A549 treated with AZD9567 at 1 μM for 4 hours (cell line): Measurements from ENCODE around the gene PNRC1. TPM values are rescaled to one million over a fixed set of nuclear protein-coding genes. Genes with fewer than 3 reads are reported as not detected.

Experiments used
- total RNA-seq: library from RNA; stranded (reverse); fragments of 200-300 nt; extraction: Qiagen RNA extraction; gene quantifications from 5 replicates; pipeline ENCODE4 v1.2.3, GENCODE V29; 2022; ENCODE audit not compliant: insufficient read depth

Gene PNRC1
- total RNA-seq: 20.6 to 33.4 TPM (median 30.8 TPM) in 5 replicates

DNA sequence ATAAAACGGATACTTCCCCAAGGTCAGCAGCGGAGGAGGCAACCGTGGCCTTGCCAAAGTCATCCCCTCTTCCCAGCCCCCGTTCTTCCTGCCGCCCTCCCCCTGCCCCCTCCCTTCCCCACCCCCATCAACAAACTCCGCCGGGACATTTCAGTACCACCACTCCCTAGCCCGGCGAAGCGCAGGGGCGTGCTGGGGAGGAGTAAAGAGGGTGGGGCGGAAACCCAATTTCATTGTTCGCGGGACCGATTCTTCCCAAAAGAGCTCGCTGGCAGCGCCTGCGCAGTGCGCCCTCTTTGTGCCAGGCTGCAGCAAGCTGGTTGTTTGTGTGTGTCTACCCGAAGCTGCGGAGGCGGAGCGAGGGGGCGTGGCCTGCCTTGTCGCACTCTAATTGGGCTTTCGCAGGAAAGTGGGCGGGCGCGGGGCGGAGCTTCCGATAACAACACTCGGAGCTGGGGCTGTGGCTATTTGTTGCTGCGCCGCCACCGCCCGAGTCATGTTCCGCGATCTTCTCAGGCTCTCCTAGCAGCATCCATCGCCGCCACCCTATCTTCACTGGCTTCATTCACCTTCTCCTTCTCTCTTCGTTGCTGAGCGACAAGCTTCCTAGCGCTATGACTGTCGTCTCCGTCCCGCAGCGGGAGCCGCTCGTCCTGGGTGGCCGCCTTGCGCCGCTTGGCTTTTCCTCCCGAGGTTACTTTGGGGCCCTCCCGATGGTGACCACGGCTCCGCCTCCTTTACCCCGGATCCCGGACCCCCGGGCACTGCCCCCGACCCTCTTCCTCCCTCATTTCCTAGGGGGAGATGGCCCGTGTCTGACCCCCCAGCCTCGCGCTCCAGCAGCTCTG lies at the start of gene PNRC1:
TSS of gene PNRC1 (plus strand) at position 471 of the 848 bp plus-strand sequence. CDS start at position 615, 144 bp downstream.

DNA sequence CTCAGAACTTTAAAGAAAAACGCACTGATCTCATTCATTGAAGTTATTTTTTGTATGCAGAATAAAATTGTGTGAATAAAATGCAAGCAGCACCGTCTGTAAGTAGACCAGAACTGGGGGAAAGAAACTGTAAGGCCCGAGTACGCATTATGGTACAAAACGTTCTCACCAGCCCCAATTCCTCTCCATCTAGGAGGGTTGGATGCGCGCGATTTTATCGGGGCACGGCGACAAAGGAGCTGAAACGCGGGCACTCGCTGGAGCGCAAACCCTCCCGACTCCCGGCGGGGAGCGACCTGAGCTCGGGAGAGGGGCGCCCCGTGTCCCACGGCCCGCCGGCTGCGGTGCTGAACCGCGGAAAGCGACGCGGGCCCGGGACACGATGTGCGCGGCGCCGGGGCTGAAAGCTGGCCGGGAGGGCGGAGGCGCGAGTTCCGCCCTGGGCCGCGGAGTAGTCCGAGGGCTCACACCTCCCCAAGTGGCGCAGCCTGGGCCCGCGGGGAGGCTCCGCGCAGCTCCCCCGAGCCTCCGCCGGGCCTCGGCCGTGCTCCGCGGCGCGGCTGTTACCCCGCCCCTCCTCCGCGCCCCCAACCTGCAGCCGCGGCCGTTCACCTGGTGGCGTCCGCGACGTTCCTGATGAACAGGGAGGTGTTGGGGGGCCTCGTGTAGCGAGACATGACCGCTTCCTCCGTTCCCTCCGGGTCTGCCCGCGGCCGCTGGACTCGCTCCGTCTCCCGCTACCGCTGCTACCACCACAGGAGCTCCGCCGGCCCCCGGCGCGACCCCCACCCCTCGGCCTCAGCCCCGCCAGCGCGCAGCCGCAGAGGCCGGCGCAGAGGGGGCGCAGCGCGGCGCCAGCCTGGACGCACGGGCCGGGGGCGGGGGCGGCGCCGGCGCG lies 36.9 kb downstream of the PNRC1 start, which contains the start of gene SRSF12:
TSS of gene SRSF12 (minus strand) at position 861 of the 898 bp plus-strand sequence. CDS start at position 677, 184 bp downstream.

Other genes starting within 250 kb of the PNRC1 start
- gene RNGTT, start 117.1 kb upstream of the PNRC1 start, total RNA-seq: 7.0 to 10.8 TPM (median 9.3 TPM) in 5 replicates
- gene SRSF12, start 37.3 kb downstream of the PNRC1 start, total RNA-seq: 0.84 to 1.4 TPM (median 1.3 TPM) in 4 of 5 replicates, not detected in the other
- 8.8 to 17.0 TPM (median 14.5 TPM) in 5 replicates for gene PM20D2, start 65.3 kb downstream of the PNRC1 start, total RNA-seq
- not detected in 5 replicates for gene GABRR1, start 136.6 kb downstream of the PNRC1 start, total RNA-seq
- gene GABRR2, start 234.5 kb downstream of the PNRC1 start, total RNA-seq: 0.07 to 0.10 TPM (median 0.09 TPM) in 3 of 5 replicates, not detected in the others